ENCODE results near the gene SLC35F3. TPM values are rescaled to one million over a fixed set of nuclear protein-coding genes. Genes with fewer than 3 reads are reported as not detected.

SLC35F3 gene
- total and polyA plus RNA-seq, 9 of the 15 experiments (the other 6 are each of a cell fraction or from before 2014, with no cell fraction given): 0.04 to 0.07 (median 0.04) TPM; not detected in 6

- ATAC-seq: no peak
- Histone ChIP-seq H3K9ac (ENCODE audit: insufficient read depth in 1 of 2, low read depth in 2 of 2, low read length in 2 of 2) (no peak overlapping the region), H3K9me1 (ENCODE audit: control insufficient read depth, insufficient read depth, low read length) (no peaks in the 10 kb centered on the region), H3K4me3 (no peak overlapping the region), H3K79me2 (ENCODE audit: control insufficient read depth, insufficient read depth, low read length) (no peaks in the 10 kb centered on the region), H3K27me3 (ENCODE audit: control insufficient read depth in 2 of 2, insufficient read depth in 2 of 2, low read length in 2 of 2) (no peaks in the 10 kb centered on the region), H4K20me1 (replicated peaks; ENCODE audit: control insufficient read depth, insufficient read depth, low read length) (no peaks in the 10 kb centered on the region), H3K9me3 (replicated peaks; ENCODE audit: control insufficient read depth, insufficient read depth, low read depth, low read length) (no peaks in the 10 kb centered on the region; the same call in 1 of the 2 replicates), H3K4me2 (ENCODE audit: insufficient read depth, low read length) (no peak overlapping the region), H3K27ac (ENCODE audit: extremely low read depth, low read depth, low read length) (no peak overlapping the region), H2AFZ (ENCODE audit: low read depth, low read length) (no peak overlapping the region), H3K4me1 (replicated peaks in 1 of 2; ENCODE audit: control insufficient read depth in 2 of 2, insufficient read depth in 2 of 2, low read length in 2 of 2) (no peaks in the 10 kb centered on the region), H3K36me3 (ENCODE audit: control insufficient read depth, insufficient read depth, low read length) (no peaks in the 10 kb centered on the region)
- TF ChIP-seq MLX (CRISPR knock-in tag; conservative IDR thresholded peaks at IDR 0.05): no peak
- TF ChIP-seq MCM3 (IDR thresholded peaks at IDR 0.05): no peak
- TF ChIP-seq ZNF518B (CRISPR knock-in tag; IDR thresholded peaks at IDR 0.05): no peak
- no peak for TF ChIP-seq PPARD (CRISPR knock-in tag; IDR thresholded peaks at IDR 0.05)
- no peak for TF ChIP-seq CEBPG (CRISPR knock-in tag; IDR thresholded peaks at IDR 0.05)
- TF ChIP-seq CEBPG (tag; conservative IDR thresholded peaks at IDR 0.05 in 1 of 2, IDR thresholded peaks at IDR 0.05 in 1 of 2): no peak
- no TSS peak for BruUV-seq (replicated peaks)
- WGBS (ENCODE audit: insufficient coverage, low coverage, missing lambda C conversion rate): 2% methylated on average over 2 of the region's 2 CpGs
- no peak for DNase-seq (ENCODE audit: extremely low read depth in 1 of 4, low spot score in 3 of 4)
- ChIA-PET CTCF (ENCODE audit: low intra/inter-chr PET ratio) (no interaction called here), POLR2A (interaction anchor here (0.6 kb wide), 1 partner anchor 12 kb away, joined by 3 read pairs; no protein-coding TSS in a partner anchor)
- no peak for FAIRE-seq
- intact Hi-C loops (cut with micrococcal nuclease) (no loop called here), in situ Hi-C loops (cut with MboI) (no loop called here)
Observed at GRCh38 chr1:233867028-233867427, 37.4 kb upstream of the SLC35F3 start.

All from K562 (cell line).